HepG2 (cell line): ENCODE results near the gene VTN. TPM values are rescaled to one million over a fixed set of nuclear protein-coding genes. Genes with fewer than 3 reads are reported as not detected.

Experiments
- ATF7-NPFF ChIP-seq: sonication (generic); formaldehyde crosslinking; IDR thresholded peaks from 2 replicates; pipeline ENCODE4 v1.8.1; 2023; ENCODE audit warnings: mild to moderate bottlenecking, low read depth, missing genetic modification reagents, moderate library complexity
- NFKBIZ ChIP-seq: IDR thresholded peaks from 2 replicates; pipeline ENCODE4 v1.6.1; 2018; ENCODE audit warnings: missing genetic modification reagents, missing compliant biosample characterization
- ZNF235 ChIP-seq: sonication (generic); formaldehyde crosslinking; IDR thresholded peaks from 2 replicates; pipeline ENCODE4 v1.8.1; 2023; ENCODE audit warnings: mild to moderate bottlenecking, missing genetic modification reagents, borderline replicate concordance
- ZNF777 ChIP-seq: sonication (generic); formaldehyde crosslinking; IDR thresholded peaks from 2 replicates; pipeline ENCODE4 v1.4.0; 2020; ENCODE audit warnings: missing genetic modification reagents
- polyA plus RNA-seq, 8 experiments: library from polyadenylated mRNA; depleted of rRNA in 3 of 8; stranded (reverse) in 7 of 8; unstranded in 1 of 8; fragments of >200 nt; fragmentation: Illumina TruSeq in 4 of 8; extraction: Trizol in 4 of 8; gene quantifications; 2 replicates each; pipeline versions ENCODE4 v1.2.1 to v1.2.3, GENCODE V29; 2011 to 2016; ENCODE audit warnings: low read depth in 4 of 8, missing spikeins in 1 of 8, mixed read lengths in 1 of 8; ENCODE audit not compliant: insufficient read depth in 1 of 8
- total RNA-seq, 5 experiments: library from RNA; depleted of rRNA; stranded (reverse); fragments of >200 nt; fragmentation: Illumina TruSeq; extraction: Trizol; gene quantifications; 2 replicates each; pipeline ENCODE4 v1.2.3, GENCODE V29; 2016; ENCODE audit warnings: low read depth in 1 of 5
- TF ChIP-seq, protein P1 (sequence below): sonication (generic); formaldehyde crosslinking; IDR thresholded peaks from 2 replicates; pipeline ENCODE4 v1.4.0; 2020; ENCODE audit warnings: missing genetic modification reagents
- TF ChIP-seq, protein P2 (sequence below): sonication (generic); formaldehyde crosslinking; IDR thresholded peaks from 2 replicates; pipeline ENCODE4 v1.4.0; 2020; ENCODE audit warnings: missing genetic modification reagents, borderline replicate concordance
- TF ChIP-seq, protein P3 (sequence below): IDR thresholded peaks from 2 replicates; pipeline ENCODE4 v1.6.1; 2012; ENCODE audit warnings: inconsistent platforms
- TF ChIP-seq, protein P4 (sequence below): sonication (generic); formaldehyde crosslinking; IDR thresholded peaks from 2 replicates; pipeline ENCODE4 v1.9.0; 2022; ENCODE audit warnings: missing genetic modification reagents, mild to moderate bottlenecking, borderline replicate concordance
- TF ChIP-seq, protein P5 (sequence below): sonication (generic); formaldehyde crosslinking; IDR thresholded peaks from 2 replicates; pipeline ENCODE4 v1.5.0; 2020; ENCODE audit warnings: mild to moderate bottlenecking, missing genetic modification reagents
- TF ChIP-seq, protein P6 (sequence below): sonication (generic); formaldehyde crosslinking; IDR thresholded peaks from 2 replicates; pipeline ENCODE4 v1.4.0; 2020; ENCODE audit warnings: missing genetic modification reagents

VTN gene
- total and polyA plus RNA-seq, 2 of the 13 experiments (the other 11 are each of a cell fraction or from before 2014, with no cell fraction given): 108 to 131 TPM

- TF ChIP-seq ZNF777 (peak; percentile 35; the same call in 1 of the 2 replicates), ZNF235 (no peak), ATF7-NPFF (CRISPR knock-in tag) (0 out of 2 replicates have a peak, but pooled peaks have one; percentile 52), NFKBIZ (no peak)
- TF ChIP-seq, protein P1, sequence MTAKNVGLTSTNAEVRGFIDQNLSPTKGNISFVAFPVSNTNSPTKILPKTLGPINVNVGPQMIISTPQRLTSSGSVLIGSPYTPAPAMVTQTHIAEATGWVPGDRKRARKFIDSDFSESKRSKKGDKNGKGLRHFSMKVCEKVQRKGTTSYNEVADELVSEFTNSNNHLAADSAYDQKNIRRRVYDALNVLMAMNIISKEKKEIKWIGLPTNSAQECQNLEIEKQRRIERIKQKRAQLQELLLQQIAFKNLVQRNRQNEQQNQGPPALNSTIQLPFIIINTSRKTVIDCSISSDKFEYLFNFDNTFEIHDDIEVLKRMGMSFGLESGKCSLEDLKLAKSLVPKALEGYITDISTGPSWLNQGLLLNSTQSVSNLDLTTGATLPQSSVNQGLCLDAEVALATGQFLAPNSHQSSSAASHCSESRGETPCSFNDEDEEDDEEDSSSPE (CRISPR knock-in tag): peak; percentile 44; the same call in 1 of the 2 replicates
- TF ChIP-seq, protein P2, sequence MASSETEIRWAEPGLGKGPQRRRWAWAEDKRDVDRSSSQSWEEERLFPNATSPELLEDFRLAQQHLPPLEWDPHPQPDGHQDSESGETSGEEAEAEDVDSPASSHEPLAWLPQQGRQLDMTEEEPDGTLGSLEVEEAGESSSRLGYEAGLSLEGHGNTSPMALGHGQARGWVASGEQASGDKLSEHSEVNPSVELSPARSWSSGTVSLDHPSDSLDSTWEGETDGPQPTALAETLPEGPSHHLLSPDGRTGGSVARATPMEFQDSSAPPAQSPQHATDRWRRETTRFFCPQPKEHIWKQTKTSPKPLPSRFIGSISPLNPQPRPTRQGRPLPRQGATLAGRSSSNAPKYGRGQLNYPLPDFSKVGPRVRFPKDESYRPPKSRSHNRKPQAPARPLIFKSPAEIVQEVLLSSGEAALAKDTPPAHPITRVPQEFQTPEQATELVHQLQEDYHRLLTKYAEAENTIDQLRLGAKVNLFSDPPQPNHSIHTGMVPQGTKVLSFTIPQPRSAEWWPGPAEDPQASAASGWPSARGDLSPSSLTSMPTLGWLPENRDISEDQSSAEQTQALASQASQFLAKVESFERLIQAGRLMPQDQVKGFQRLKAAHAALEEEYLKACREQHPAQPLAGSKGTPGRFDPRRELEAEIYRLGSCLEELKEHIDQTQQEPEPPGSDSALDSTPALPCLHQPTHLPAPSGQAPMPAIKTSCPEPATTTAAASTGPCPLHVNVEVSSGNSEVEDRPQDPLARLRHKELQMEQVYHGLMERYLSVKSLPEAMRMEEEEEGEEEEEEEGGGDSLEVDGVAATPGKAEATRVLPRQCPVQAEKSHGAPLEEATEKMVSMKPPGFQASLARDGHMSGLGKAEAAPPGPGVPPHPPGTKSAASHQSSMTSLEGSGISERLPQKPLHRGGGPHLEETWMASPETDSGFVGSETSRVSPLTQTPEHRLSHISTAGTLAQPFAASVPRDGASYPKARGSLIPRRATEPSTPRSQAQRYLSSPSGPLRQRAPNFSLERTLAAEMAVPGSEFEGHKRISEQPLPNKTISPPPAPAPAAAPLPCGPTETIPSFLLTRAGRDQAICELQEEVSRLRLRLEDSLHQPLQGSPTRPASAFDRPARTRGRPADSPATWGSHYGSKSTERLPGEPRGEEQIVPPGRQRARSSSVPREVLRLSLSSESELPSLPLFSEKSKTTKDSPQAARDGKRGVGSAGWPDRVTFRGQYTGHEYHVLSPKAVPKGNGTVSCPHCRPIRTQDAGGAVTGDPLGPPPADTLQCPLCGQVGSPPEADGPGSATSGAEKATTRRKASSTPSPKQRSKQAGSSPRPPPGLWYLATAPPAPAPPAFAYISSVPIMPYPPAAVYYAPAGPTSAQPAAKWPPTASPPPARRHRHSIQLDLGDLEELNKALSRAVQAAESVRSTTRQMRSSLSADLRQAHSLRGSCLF: no peak
- TF ChIP-seq, protein P3, sequence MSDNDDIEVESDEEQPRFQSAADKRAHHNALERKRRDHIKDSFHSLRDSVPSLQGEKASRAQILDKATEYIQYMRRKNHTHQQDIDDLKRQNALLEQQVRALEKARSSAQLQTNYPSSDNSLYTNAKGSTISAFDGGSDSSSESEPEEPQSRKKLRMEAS: peak; percentile 76
- TF ChIP-seq, protein P4, sequence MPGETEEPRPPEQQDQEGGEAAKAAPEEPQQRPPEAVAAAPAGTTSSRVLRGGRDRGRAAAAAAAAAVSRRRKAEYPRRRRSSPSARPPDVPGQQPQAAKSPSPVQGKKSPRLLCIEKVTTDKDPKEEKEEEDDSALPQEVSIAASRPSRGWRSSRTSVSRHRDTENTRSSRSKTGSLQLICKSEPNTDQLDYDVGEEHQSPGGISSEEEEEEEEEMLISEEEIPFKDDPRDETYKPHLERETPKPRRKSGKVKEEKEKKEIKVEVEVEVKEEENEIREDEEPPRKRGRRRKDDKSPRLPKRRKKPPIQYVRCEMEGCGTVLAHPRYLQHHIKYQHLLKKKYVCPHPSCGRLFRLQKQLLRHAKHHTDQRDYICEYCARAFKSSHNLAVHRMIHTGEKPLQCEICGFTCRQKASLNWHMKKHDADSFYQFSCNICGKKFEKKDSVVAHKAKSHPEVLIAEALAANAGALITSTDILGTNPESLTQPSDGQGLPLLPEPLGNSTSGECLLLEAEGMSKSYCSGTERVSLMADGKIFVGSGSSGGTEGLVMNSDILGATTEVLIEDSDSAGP: peak; percentile 32; the same call in 1 of the 2 replicates
- TF ChIP-seq, protein P5, sequence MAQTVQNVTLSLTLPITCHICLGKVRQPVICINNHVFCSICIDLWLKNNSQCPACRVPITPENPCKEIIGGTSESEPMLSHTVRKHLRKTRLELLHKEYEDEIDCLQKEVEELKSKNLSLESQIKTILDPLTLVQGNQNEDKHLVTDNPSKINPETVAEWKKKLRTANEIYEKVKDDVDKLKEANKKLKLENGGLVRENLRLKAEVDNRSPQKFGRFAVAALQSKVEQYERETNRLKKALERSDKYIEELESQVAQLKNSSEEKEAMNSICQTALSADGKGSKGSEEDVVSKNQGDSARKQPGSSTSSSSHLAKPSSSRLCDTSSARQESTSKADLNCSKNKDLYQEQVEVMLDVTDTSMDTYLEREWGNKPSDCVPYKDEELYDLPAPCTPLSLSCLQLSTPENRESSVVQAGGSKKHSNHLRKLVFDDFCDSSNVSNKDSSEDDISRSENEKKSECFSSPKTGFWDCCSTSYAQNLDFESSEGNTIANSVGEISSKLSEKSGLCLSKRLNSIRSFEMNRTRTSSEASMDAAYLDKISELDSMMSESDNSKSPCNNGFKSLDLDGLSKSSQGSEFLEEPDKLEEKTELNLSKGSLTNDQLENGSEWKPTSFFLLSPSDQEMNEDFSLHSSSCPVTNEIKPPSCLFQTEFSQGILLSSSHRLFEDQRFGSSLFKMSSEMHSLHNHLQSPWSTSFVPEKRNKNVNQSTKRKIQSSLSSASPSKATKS (CRISPR knock-in tag): no peak
- TF ChIP-seq, protein P6, sequence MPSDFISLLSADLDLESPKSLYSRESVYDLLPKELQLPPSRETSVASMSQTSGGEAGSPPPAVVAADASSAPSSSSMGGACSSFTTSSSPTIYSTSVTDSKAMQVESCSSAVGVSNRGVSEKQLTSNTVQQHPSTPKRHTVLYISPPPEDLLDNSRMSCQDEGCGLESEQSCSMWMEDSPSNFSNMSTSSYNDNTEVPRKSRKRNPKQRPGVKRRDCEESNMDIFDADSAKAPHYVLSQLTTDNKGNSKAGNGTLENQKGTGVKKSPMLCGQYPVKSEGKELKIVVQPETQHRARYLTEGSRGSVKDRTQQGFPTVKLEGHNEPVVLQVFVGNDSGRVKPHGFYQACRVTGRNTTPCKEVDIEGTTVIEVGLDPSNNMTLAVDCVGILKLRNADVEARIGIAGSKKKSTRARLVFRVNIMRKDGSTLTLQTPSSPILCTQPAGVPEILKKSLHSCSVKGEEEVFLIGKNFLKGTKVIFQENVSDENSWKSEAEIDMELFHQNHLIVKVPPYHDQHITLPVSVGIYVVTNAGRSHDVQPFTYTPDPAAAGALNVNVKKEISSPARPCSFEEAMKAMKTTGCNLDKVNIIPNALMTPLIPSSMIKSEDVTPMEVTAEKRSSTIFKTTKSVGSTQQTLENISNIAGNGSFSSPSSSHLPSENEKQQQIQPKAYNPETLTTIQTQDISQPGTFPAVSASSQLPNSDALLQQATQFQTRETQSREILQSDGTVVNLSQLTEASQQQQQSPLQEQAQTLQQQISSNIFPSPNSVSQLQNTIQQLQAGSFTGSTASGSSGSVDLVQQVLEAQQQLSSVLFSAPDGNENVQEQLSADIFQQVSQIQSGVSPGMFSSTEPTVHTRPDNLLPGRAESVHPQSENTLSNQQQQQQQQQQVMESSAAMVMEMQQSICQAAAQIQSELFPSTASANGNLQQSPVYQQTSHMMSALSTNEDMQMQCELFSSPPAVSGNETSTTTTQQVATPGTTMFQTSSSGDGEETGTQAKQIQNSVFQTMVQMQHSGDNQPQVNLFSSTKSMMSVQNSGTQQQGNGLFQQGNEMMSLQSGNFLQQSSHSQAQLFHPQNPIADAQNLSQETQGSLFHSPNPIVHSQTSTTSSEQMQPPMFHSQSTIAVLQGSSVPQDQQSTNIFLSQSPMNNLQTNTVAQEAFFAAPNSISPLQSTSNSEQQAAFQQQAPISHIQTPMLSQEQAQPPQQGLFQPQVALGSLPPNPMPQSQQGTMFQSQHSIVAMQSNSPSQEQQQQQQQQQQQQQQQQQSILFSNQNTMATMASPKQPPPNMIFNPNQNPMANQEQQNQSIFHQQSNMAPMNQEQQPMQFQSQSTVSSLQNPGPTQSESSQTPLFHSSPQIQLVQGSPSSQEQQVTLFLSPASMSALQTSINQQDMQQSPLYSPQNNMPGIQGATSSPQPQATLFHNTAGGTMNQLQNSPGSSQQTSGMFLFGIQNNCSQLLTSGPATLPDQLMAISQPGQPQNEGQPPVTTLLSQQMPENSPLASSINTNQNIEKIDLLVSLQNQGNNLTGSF (CRISPR knock-in tag): no peak
These were observed 35.7 kb upstream of the VTN start, which contains the start of gene SLC46A1 (continued) for GRCh38 chr17:28405632-28406472.
